Amygdala (tissue), 56 donors: Measurements from ENCODE around the gene POLR2J.
"Not testable (repeated sequence)": the region's sequence is repeated elsewhere in the genome, so short reads cannot be mapped to it uniquely, and the experiment has no call there.

Experiments used
- DNase-seq, 56 donors: peaks; one replicate each; lab custom pipeline; 2025; lab: John Stamatoyannopoulos, UW

POLR2J gene

DNA sequence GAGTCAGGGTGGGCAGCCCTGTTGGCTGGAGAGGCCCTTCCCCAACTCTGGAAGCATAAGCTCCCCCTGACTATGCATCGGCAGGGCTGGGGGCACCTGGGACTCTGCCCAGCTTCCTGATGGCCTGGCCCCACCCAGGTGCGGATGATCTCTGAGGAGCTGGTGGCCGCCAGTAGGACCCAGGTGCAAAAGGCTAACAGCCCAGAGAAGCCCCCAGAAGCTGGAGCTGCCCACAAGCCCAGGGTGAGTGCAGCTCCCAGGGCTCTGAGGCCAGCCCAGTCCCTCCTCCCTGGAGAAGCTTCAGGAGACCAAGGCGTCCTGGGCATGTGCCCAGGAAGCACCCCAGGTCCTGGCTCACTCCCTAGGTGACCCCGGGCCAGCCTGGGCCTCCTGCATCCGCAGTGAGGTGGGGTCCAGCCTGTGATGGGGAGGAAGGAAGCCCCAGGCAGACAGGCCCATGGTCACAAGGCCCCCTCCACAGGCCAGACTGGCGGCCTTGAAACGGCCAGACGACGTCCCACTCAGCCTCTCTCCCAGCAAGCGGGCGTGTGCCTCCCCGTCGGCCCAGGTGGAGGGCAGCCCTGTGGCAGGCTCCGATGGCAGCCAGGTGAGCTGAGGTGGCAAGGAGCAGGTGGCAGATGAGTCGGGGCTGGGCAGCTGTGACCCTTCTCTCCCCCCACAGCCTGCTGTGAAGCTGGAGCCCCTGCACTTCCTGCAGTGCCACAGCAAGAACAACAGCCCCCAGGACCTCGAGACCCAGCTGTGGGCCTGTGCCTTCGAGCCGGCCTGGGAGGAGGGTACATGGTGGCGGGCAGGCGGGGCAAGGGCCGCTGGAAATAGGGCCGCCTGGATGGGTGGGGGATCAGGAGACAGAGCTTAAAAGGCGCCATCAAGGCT is 10.9 kb downstream of the POLR2J start:
- no peak for DNase-seq

- no peak for DNase-seq
Observed at GRCh38 chr7:102466097-102466496, 12.6 kb downstream of the POLR2J start.

DNA sequence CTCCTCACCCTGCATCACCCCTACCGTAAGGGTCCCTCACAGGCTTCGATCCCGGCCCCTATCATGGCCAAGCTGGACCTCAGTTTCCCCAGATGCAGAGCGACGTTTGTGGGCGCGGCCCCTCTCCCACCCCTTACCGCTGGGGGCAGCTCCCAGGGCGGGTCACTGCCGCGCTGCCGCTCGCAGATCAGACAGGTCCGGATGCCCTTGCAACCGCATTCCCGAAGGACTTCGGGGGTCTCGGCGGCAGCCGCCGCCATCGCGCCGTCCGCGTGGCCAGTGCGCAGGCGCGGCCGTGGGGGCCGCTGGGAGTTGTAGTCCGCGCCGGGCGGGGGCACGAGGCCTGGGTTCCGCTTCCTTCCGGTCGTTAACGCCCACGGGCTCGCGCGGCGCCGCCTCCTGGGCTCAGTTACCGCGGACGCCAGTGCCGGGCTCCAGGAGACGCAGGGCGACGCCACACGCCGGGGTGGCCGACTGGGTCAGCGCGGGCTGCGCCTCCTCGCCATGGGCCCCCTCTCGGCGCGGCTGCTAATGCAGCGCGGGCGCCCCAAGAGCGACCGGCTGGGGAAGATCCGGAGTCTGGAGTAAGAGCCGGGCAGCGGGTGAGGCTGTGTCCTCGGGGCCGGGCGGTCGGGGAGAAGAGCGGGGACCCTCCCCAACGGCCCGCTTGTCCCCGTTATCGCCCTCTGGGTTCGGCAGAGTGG is 14.0 kb downstream of the POLR2J start, which contains the start of the genes ALKBH4 and LRWD1:
ALKBH4 (minus strand) TSS at position 287 of the 704 bp plus-strand sequence; CDS start at position 260, 27 bp downstream.
LRWD1 (plus strand) TSS at position 408 of the 704 bp plus-strand sequence; CDS start at position 505, 97 bp downstream.
- peak; percentile 14 to 92 (median 84) for DNase-seq

GRCh38 chr7:102463841-102464576 is 14.7 kb downstream of the POLR2J start:
- peak in 2 of 56 donors; percentile 17 to 37 for DNase-seq

DNA sequence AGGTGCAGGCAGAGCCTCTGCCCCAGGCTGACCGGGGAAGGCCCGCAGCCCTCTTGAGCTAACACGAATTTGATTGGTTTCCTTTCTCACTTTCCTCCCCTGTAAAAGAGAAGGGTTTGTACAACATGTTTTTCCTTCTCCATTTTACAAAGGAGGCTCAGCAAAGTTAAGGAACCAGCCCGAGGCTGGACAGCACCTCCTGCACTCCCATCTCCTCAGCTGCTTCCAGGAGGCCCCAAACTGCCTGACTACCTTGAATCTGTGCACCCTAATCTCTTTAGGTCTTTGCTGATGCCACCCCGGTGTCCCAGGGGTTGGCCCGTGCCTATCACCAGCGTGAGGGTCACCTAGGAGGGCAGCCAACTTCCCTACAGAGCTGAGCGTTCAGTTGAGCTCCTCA is 18.3 kb downstream of the POLR2J start:
- no peak for DNase-seq

GRCh38 chr7:102459221-102459844 is 19.4 kb downstream of the POLR2J start:
- DNase-seq: no peak

DNA sequence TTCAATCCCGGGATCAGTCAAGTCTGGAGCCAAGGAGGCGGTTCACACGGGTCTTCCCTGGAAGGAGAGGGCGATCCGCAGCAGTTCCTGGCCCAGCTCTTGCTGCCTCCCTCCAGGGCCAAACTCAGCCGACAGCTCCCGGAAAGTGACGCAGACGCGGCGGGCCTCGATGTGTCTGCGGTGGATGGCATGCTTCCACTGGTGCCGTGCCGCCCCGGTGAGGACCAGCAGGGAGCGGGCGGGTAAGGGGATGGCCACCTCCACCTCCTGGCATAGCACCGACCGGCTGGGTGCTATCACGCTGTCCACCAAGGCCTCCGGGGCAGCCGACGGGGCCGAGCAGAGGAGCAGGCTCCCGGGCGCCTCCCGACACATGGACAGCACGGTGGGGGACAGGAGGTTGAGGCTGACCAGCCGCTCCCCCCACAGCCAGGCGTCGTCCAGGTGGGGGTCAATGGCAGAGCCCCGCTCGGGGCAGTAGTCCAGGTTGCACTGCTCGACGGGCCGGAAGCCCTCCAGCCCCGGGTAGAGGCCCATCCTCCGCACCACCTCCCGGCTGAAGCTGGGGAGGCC is 21.3 kb downstream of the POLR2J start:
- no peak for DNase-seq

- DNase-seq: no peak
Observed at GRCh38 chr7:102456327-102456726, 22.4 kb downstream of the POLR2J start.

GRCh38 chr7:102455596-102455995 is 23.1 kb downstream of the POLR2J start:
- DNase-seq: no peak

DNA sequence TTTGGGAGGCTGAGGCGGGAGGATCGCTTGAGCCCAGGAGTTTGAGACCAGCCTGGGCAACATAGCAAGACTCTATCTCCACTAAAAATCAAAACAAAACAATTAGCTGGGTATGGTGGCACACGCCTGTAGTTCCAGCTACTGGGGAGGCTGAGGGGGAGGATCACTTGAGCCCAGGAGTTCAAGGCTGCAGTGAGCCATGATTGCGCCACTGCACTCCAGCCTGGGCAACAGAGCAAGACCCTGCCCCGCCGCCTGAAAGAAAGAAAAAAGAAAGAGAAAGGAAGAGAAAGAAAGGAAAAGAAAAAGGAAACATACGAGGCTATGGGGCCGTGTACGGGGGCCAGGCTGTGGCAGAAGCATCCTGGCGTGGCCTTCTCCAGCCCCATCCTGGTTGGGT is 23.8 kb downstream of the POLR2J start:
- not testable (repeated sequence) for DNase-seq

GRCh38 chr7:102454468-102454867 is 24.3 kb downstream of the POLR2J start:
- no peak for DNase-seq

GRCh38 chr7:102453319-102453718 is 25.4 kb downstream of the POLR2J start:
- peak in 2 of 56 donors; percentile 8 for DNase-seq

- no peak for DNase-seq
Observed at GRCh38 chr7:102452451-102452850, 26.3 kb downstream of the POLR2J start.

- no peak for DNase-seq
Observed at GRCh38 chr7:102451371-102452054, 27.2 kb downstream of the POLR2J start.

DNA sequence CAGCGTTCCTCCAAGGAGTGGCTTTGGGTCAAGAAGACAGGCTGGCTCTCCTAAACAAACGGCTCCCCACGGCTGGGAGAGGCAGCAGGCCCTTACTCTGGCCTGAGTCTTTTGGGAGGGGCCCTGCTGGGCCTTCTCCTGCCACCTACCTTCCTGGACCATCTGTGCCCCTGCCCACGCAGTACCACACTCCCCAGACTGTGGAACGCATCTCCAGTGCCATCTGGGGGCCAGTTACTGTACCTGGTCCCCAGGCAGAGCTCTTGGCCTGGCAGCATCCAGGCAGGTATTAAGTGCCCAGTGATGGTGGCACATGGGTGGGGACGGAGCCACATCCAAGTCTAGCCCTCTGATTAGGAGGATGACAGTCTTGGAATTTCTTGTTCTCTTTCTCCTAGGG is 28.5 kb downstream of the POLR2J start:
- peak in 3 of 56 donors; percentile 13 to 26 (median 18) for DNase-seq

- no peak for DNase-seq
Observed at GRCh38 chr7:102449136-102449535, 29.6 kb downstream of the POLR2J start.

DNA sequence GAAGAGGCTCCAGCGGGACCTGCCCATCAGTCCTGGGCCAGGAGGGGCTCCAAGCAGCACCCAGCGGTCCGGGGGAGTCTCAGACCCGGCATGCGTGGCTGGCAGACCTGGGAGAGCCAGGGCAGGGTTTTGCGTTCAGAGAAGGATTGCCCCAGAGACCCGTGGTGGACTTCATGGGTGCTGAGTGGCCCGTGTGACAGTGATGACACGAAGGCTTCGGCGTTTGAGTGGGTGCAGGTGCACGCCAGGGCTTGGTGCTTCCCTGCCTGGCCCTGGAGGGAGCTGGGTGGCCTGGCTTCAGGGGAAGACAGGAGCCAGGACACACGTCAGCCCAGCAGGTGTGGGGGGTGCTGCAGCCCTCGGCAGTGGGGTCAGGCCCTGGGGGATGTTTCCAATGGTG is 31.4 kb downstream of the POLR2J start:
- no peak for DNase-seq

GRCh38 chr7:102446387-102447156 is 32.1 kb downstream of the POLR2J start:
- DNase-seq: no peak

DNA sequence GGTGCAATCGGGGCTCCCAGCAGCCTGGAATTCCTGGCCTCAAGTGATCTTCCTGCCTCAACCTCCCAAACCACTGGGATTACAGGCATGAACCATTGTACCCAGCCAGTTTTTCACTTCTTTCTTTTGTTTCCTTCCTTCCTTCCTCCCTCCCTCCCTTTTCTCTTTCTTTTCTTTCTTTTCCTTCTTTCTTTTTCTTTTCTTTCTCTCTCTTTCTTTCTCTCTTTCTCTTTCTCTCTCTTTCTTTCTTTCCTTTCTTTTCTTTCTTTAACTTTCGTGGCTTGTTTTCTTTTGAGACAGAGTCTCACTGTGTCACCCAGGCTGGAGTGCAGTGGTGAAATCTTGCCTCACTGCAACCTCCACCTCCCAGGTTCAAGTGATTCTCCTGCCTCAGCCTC is 33.0 kb downstream of the POLR2J start:
- DNase-seq: no peak
